Measurements from ENCODE around the gene DCD. TPM values are rescaled to one million over a fixed set of nuclear protein-coding genes. Genes with fewer than 3 reads are reported as not detected.

DCD gene
- total and polyA plus RNA-seq, 2 experiments from 2014 or later = not detected

GRCh38 chr12:54684636-54685630 lies 36.8 kb upstream of the DCD start:
- Histone ChIP-seq H3K27me3 (peaks cover 25% of the 10 kb centered on the region), H3K4me3 (no peak overlapping the region), H3K4me2 (no peak overlapping the region), H3K9me3 (ENCODE audit: low read depth) (no peaks in the 10 kb centered on the region), H3K9me2 (replicated peaks; ENCODE audit: insufficient read depth) (no peaks in the 10 kb centered on the region), H3K79me2 (no peaks in the 10 kb centered on the region), H3K36me3 (replicated peaks; ENCODE audit: insufficient read depth, low read depth) (no peaks in the 10 kb centered on the region), H3K4me1 (ENCODE audit: insufficient read depth) (no peaks in the 10 kb centered on the region), H3K27ac (no peak overlapping the region), H2AFZ (no peak overlapping the region), H4K20me1 (ENCODE audit: insufficient read depth, poor library complexity, severe bottlenecking) (no peaks in the 10 kb centered on the region)
- no peak for DNase-seq (ENCODE audit: low spot score)
- WGBS (ENCODE audit: low lambda C conversion rate, missing lambda C conversion rate) = 72% methylated on average over 12 of the region's 12 CpGs
- TF ChIP-seq EZH2phosphoT487 (IDR thresholded peaks at IDR 0.05; ENCODE audit: low read depth, severe bottlenecking, unreplicated experiment) = no peak
- TF ChIP-seq CTCF (IDR thresholded peaks at IDR 0.05; ENCODE audit: poor library complexity) = no peak
- no peak for TF ChIP-seq EZH2 (IDR thresholded peaks at IDR 0.05; ENCODE audit: borderline replicate concordance)

- Histone ChIP-seq H3K36me3 (replicated peaks; ENCODE audit: insufficient read depth, low read depth) (no peaks in the 10 kb centered on the region), H3K9me2 (replicated peaks; ENCODE audit: insufficient read depth) (no peaks in the 10 kb centered on the region), H4K20me1 (ENCODE audit: insufficient read depth, poor library complexity, severe bottlenecking) (no peaks in the 10 kb centered on the region), H3K9me3 (ENCODE audit: low read depth) (no peaks in the 10 kb centered on the region), H3K79me2 (no peaks in the 10 kb centered on the region), H2AFZ (no peak overlapping the region), H3K4me1 (ENCODE audit: insufficient read depth) (no peaks in the 10 kb centered on the region), H3K27ac (no peak overlapping the region), H3K27me3 (peaks cover 25% of the 10 kb centered on the region), H3K4me3 (no peak overlapping the region), H3K4me2 (no peak overlapping the region)
- WGBS (ENCODE audit: low lambda C conversion rate, missing lambda C conversion rate) = 39% methylated on average over 2 of the region's 2 CpGs
- DNase-seq (ENCODE audit: low spot score) = no peak
- TF ChIP-seq EZH2 (IDR thresholded peaks at IDR 0.05; ENCODE audit: borderline replicate concordance) = no peak
Measured at GRCh38 chr12:54683398-54683797, 35.2 kb upstream of the DCD start.

- TF ChIP-seq EZH2phosphoT487 (IDR thresholded peaks at IDR 0.05; ENCODE audit: low read depth, severe bottlenecking, unreplicated experiment) = no peak
- TF ChIP-seq CTCF (IDR thresholded peaks at IDR 0.05; ENCODE audit: poor library complexity) = no peak
- no peak for TF ChIP-seq EZH2 (IDR thresholded peaks at IDR 0.05; ENCODE audit: borderline replicate concordance)
- no peaks in the 10 kb centered on the region for H3K4me1 ChIP-seq (ENCODE audit: insufficient read depth)
- no peak for DNase-seq (ENCODE audit: low spot score)
- H3K36me3 ChIP-seq (replicated peaks; ENCODE audit: insufficient read depth, low read depth) = no peaks in the 10 kb centered on the region
- no peaks in the 10 kb centered on the region for H3K9me3 ChIP-seq (ENCODE audit: low read depth)
- H3K27ac ChIP-seq = no peak overlapping the region
- no peak overlapping the region for H3K4me3 ChIP-seq
- no peaks in the 10 kb centered on the region for H4K20me1 ChIP-seq (ENCODE audit: insufficient read depth, poor library complexity, severe bottlenecking)
- H3K4me2 ChIP-seq = no peak overlapping the region
- no peaks in the 10 kb centered on the region for H3K79me2 ChIP-seq
- H3K27me3 ChIP-seq = peaks cover 25% of the 10 kb centered on the region
- 87% methylated on average over 1 of the region's 1 CpG for WGBS (ENCODE audit: low lambda C conversion rate, missing lambda C conversion rate)
- no peaks in the 10 kb centered on the region for H3K9me2 ChIP-seq (replicated peaks; ENCODE audit: insufficient read depth)
- no peak overlapping the region for H2AFZ ChIP-seq
Measured at GRCh38 chr12:54682674-54683073, 34.5 kb upstream of the DCD start.

- 77% methylated on average over 3 of the region's 3 CpGs for WGBS (ENCODE audit: low lambda C conversion rate, missing lambda C conversion rate)
- H3K9me2 ChIP-seq (replicated peaks; ENCODE audit: insufficient read depth) = no peaks in the 10 kb centered on the region
- no peak overlapping the region for H2AFZ ChIP-seq
- no peak for DNase-seq (ENCODE audit: low spot score)
- H3K27me3 ChIP-seq = peaks cover 25% of the 10 kb centered on the region
- no peaks in the 10 kb centered on the region for H4K20me1 ChIP-seq (ENCODE audit: insufficient read depth, poor library complexity, severe bottlenecking)
- no peak overlapping the region for H3K27ac ChIP-seq
- no peaks in the 10 kb centered on the region for H3K4me1 ChIP-seq (ENCODE audit: insufficient read depth)
- peak; percentile 6 for TF ChIP-seq CTCF (IDR thresholded peaks at IDR 0.05; ENCODE audit: poor library complexity)
- TF ChIP-seq EZH2phosphoT487 (IDR thresholded peaks at IDR 0.05; ENCODE audit: low read depth, severe bottlenecking, unreplicated experiment) = no peak
- no peak for TF ChIP-seq EZH2 (IDR thresholded peaks at IDR 0.05; ENCODE audit: borderline replicate concordance)
- H3K79me2 ChIP-seq = no peaks in the 10 kb centered on the region
- H3K4me2 ChIP-seq = no peak overlapping the region
- no peaks in the 10 kb centered on the region for H3K36me3 ChIP-seq (replicated peaks; ENCODE audit: insufficient read depth, low read depth)
- no peak overlapping the region for H3K4me3 ChIP-seq
- no peaks in the 10 kb centered on the region for H3K9me3 ChIP-seq (ENCODE audit: low read depth)
Measured at GRCh38 chr12:54680374-54680773, 32.2 kb upstream of the DCD start.

All from hepatocyte (in vitro differentiated cells).